GM18499 (cell line): ENCODE results near the gene KRTAP5-8.
"Not testable (repeated sequence)": the region's sequence is repeated elsewhere in the genome, so short reads cannot be mapped to it uniquely, and the experiment has no call there.

Experiments
- ATAC-seq: cut with Tn5 transposase; IDR thresholded peaks from one replicate; pipeline ENCODE4 v1.9.1; 2021; ENCODE audit warnings: moderate number of reproducible peaks; ENCODE audit not compliant: insufficient read depth, unreplicated experiment

KRTAP5-8 gene

DNA sequence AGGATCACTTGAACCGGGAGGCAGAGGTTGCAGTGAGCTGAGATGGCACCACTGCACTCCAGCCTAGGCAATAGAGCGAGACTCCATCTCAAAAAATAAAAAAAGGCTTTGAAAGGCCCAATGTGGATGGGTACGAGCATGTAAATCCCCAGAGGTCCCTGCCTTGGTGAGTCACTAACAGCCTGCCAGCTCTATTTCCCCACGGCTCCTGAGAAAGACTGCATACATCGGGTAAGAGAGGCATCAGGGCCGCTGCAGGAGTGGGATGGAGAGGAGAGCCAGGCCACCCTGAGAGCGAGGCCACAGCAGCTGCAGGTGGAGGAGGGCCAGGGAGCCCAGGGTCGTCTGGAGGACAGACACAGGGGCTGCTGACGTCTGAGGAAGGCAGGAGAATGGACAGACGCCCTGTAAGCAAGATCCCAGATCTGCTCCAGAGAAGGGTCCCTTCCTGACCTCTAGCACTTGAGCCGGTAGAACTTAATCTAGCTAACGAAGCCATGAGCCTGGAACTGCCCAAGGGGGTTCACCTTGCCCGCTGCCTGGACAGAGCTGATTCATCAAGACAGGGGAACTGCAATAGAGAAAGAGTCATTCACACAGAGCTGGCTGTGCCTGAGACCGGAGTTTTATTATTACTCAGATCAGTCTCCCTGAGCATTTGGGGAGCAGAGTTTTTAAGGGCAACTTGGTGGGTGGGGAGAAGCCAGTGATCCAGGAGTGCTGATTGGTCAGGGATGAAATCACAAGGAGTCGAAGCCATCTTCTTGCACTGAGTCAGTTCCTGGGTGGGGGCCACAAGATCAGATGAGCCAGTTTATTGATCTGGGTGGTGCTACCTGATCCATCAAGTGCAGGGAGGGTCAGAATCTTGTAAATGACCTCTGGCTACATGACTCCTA is 5.3 kb downstream of the KRTAP5-8 start:
- no peak for ATAC-seq

DNA sequence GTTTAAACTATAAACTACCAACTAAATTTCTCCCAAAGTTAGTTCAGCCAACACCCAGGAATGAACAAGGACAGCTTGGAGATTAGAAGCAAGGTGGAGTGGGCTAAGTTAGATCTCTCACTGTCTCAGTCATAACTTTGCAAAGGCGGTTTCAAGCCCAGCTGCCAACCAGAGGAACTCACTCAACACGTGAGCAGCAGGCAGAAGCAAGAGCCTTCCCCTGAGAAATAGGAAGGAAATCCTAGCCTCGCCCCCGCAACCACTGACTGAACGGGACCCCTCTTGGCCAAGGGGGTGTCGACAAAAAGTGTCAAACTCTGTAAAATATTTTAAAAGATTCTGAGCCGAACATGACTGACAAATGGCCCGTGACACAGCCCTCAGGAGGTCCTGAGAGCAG is 6.0 kb downstream of the KRTAP5-8 start:
- no peak for ATAC-seq

DNA sequence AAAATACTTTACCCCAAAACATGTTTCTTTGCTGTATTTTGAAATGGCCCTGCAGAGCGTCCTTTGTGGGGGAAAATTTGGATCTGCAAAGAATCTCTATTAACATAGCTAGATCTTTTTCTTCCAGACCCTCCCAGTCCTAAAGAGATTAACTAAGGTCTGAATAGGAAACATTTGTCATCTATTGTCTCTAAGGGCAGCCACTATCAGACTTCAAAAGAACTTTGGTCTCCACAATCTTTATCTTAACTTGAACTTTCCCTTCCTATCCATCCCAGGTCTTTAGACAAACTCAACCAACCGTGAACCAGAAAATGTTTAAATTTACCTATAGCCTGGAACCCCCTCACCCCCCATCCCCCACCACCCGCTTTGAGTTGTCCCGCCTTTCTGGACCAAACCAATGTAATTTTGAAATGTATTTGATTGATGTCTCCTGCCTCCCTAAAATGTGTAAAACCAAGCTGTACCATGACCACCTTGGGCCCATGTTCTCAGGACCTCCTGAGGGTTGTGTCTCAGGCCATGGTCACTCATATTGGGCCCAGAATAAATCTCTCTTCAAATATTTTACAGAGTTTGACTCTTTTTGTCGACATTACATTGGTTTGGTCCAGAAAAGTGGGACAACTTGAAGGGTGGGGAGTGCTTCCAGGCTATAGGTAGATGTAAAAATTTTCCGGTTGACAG is 6.8 kb downstream of the KRTAP5-8 start:
- no peak for ATAC-seq

DNA sequence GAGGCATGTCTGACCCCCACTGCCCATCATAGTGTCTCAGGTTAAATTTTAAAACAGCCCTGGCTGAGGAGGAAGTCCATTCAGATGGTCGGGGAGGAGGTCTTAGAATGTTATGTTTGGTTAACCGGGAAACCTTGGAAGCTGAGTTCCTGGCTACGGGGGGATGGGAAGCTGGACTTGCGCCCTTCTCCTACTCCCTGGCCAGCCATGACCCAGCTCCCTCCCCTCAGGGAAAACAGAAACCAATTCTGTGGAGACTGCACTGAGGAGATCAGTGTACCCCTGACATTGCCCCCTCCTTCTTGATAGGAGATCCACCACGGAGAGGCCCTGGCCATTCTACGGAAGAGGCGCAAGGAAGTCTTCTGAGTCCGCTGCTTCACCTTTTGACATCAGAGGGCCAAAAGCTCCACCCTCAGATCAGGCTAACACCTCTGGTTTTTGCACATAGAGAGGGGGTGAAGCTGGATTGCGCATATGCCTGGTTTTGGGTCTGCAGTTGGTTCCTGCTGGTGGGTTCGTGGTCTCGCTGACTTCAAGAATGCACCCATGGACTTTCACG is 7.7 kb downstream of the KRTAP5-8 start:
- no peak for ATAC-seq

DNA sequence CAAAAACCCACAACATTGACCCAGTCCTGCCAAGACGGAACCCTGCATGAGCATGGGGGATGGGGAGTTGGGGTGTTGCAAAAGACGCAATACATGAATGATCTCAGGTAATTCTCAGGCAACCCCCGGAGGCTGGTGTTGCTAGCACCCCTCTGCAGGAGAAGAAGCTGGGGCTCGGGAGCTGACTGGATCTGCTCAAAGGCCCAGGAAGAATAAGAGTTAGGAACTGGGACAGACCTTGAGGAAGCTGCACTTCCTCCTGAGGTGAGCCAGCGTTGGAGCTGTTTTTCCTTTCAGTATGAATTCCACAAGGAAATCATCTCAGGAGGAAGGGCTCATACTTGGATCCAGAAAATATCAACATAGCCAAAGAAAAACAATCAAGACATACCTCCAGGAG is 10.3 kb downstream of the KRTAP5-8 start, which contains the start of gene KRTAP5-9:
TSS of gene KRTAP5-9 (plus strand) at position 301 of the 400 bp plus-strand sequence. CDS start 238 bp downstream, outside the sequence.
- no peak for ATAC-seq

DNA sequence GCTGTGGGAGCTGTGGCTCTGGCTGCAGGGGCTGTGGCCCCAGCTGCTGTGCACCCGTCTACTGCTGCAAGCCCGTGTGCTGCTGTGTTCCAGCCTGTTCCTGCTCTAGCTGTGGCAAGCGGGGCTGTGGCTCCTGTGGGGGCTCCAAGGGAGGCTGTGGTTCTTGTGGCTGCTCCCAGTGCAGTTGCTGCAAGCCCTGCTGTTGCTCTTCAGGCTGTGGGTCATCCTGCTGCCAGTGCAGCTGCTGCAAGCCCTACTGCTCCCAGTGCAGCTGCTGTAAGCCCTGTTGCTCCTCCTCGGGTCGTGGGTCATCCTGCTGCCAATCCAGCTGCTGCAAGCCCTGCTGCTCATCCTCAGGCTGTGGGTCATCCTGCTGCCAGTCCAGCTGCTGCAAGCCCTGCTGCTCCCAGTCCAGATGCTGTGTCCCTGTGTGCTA is 10.9 kb downstream of the KRTAP5-8 start:
- ATAC-seq, result no peak

DNA sequence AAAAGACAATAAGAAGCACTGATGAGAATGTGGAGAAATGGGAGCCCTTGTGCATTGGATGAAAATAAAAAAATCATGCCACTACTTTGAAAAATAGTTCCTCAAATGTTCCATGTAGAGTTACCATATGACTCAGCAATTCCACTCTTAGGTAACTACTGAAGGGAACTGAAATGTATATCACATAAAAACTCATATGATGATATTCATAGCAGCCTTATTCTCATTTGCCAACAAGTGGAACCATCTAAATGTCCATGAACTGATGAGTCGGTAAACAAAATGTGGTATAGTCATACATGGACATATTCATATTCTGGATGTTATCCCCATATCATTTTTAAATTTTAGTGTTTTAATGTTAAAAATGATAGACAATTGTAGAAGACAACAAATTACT is 13.9 kb downstream of the KRTAP5-8 start:
- ATAC-seq, result no peak

DNA sequence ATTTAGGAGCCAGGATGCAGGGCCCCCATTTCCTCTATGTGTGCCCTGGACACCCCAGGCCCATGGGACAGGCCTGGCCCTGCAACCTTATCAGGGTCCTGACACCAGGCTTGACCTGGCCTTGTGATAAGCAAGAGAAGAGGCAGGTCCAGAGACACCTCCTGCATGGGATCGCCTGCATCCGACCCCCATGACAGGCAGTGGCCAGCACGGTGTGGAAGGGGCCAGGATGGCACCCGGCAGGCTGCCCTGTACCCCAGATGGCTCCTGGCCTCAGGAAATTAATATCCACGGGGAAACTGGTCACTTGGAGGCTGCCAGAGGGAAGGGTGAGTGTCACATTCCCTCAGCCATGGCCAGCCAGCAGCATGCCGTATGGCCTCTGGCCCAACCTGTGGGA is 17.2 kb downstream of the KRTAP5-8 start:
- ATAC-seq, result no peak

DNA sequence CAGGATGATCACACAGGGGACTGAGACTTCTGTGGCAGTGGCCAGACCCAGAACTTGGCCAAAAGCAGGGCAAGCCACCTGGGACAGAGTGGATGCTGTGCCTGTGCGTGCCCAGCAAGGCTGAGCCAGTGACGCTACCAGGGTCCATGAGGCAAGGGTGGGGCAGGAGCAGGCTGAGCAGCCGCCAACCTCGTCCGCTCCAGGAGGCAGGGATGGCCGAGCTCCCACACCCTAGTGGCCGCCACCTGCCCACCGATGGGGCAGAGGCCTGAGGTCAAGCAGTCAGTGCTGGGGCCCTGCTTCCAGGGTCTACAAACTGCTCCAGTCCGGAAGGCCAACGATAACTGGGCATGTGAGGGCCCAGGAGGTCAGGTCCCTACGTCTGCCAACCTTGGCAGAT is 17.7 kb downstream of the KRTAP5-8 start:
- ATAC-seq, result no peak

DNA sequence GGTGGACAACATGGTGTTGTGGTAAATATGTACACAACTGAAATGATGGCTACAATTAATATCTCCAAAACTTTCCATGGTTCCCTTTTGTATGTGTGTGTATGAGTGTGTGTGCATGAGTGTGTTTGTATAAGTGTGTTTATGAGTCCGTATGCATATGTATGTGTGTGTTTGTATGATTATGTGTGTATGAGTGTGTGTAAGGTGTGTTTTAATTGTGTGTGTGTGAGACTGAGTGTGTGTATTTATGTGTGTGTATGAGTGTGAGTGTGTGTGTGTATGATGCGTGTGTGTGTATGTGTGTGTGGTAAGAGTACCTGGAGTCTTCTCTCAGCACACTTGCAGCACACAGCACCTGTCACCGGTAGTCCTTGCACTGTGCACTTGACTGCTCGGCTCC is 18.2 kb downstream of the KRTAP5-8 start:
- ATAC-seq, result no peak

DNA sequence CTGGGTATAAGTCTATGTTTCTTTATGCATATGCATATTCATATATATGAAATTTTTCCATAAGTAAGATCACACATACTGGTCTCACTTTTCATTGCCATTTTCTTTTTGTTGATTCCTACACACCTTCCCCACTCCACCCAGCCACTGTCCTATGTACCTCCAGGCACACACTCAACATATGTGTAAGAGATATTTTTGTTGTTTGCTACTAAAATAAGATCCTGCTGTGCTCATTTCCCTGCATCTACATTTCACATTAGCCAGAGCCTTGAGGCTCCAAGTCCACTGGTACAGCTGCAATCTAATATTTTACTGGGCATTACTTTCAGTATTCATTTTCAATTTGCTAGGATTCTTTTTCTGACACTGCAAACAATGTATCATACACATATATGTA is 19.4 kb downstream of the KRTAP5-8 start:
- ATAC-seq, result no peak

DNA sequence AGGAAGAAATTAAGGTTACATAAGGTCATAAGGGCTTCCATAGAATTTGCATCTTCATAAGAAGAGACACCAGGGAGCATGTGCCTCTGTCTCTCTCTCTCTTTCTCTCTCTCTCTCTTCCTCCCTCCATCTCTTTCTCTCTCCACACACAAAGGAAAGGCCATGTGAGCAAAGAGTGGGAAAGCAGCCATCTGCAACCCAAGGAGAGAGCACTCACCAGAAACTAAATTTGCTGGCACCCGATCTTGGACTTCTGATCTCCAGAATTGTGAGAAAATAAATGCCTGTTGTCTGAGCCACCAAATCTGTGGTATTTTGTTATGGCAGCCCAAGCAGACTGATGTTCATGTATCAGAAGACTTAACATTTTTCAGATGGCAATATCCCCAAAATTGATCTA is 21.2 kb downstream of the KRTAP5-8 start:
- ATAC-seq, result no peak

DNA sequence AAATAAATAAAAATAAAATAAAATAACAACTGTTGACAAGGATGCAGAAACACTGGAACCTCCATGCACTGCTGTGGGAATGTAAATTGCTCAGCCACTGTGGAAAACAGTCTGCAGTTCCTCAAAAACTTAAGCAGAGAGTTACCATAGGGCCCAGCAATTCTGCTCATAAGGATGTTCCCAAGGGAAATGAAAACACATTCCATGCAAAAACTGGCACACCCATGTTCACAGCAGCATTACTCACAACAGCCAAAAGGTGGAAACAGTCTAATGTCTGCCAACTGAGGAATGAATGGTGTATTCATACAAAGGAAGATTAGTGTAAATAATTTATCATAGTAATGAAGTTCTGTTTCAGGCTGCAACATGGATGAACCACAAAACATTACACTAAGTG is 24.3 kb downstream of the KRTAP5-8 start:
- no peak for ATAC-seq

DNA sequence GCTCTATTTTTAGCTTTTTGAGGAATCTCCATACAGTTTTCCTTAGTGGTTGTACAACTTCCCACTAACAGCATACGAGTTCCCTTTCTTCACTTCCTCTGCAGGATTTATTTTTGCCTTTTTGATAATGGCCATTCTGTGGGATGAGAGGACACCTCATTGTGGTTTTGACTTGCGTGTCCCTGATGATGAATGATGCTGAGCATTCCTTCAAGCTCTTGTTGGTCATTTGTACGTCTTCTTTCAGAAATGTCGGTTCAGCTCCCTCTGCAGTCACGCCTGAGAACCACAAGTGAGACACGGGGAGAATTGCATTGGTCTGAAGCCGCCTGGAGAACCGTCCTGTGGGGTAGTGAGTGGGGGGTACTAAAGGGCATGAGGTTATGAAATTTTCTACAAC is 25.6 kb downstream of the KRTAP5-8 start:
- ATAC-seq, result no peak

DNA sequence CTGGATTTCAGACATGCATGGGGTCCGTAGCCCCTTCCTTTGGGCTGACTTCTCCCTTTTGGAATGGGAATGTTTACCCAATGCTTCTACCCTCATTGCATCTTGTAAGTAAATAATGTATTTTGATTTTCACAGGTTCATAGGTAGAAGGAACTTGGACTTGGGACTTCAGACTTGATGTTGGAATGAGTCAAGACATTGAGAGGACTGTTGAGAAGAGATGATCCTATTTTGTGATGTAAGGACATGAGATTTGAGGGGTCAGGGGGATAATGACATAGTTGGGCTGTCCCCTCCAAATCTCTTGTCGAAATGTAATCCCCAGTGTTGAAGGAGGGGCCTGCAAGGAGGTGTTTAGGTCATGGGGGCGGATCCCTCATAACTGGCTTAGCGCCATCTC is 26.6 kb downstream of the KRTAP5-8 start:
- ATAC-seq, result no peak

DNA sequence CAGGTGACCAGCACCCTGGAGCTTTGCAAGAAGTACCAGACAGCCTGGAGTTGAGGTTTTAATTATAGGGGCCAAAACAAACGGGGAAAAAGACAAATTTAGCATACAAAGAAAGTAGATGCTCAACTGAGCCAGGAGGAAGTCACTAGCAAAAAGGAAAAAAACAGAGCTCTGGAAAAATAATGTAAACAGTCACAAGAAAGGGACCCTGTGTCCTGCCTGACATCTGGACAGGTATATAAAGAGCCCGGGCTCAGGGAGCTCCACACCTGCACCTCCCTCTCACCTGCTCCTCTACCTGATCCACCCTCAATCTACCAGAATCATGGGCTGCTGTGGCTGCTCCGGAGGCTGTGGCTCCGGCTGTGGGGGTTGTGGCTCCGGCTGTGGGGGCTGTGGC is 27.4 kb downstream of the KRTAP5-8 start, which contains the start of gene KRTAP5-10:
TSS of gene KRTAP5-10 (plus strand) at position 301 of the 400 bp plus-strand sequence. CDS start at position 326, 25 bp downstream.
- ATAC-seq, result no peak

DNA sequence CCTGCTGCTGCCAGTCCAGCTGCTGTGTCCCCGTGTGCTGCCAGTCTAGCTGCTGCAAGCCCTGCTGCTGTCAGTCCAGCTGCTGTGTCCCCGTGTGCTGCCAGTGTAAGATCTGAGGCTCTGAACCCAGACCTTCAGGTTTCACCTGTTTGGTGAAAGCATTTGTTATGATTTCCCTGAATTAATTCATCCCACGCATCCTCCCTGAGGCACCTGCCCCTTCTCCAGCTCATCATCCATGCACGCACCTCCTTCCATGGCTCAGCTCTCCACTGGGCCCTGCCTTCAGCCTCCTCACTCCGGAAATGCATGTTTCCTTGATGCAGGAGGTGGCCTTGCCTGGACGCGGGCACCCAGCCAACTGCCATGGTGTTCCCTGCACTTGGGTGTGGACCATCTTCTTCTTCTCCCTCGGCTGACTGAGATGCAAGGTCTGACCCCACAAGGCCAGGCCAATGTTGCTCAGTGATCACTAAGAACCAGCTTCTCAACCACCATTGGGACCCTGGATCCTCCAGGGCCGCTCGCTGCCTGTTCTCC is 28.3 kb downstream of the KRTAP5-8 start:
- no peak for ATAC-seq

DNA sequence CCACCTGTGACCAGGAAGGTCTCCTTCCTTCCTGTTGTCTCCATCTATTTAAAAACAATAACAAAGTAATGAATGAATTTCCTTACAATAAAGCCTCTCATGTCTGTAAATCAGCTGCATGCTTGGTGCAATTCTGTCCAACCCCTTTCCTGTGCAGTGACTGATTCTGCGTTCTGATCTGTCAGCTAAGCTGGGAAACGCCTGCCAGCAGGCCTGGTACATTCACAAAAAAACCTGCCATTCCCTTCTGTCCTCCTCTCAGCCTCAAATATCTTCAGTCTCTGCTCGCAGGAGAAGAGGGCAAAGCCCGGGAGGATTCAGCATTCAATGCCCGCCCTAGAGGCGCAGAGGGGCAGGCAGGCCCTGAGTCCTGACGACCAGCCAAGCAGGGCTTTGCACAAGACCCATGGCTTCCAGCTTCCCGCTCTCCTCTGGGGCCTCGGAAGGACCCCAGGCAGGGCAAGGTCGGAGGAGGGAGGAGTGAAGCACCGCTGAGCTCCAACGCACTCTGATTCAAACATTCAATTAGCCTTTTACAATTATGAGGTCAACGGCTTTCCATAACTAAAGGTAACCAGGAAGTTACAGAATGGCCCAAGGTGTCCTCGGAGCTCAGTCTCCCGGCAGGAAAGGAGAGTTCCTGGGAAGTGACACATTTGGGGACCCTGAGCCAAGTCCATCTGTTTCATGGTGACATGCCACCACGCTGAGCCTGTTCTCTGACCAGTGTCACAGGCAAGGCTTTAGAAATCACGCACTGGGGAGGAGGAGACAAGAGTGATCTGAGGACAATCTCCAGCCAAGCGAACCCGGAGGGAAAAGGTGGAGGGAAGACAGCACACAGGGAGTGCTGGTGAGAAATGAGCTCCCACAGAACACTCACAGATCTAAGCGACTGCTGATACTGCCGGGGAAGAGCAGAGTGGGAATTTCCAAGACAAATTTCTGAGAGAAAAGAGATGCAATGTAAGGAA is 29.1 kb downstream of the KRTAP5-8 start:
- not testable (repeated sequence) for ATAC-seq

DNA sequence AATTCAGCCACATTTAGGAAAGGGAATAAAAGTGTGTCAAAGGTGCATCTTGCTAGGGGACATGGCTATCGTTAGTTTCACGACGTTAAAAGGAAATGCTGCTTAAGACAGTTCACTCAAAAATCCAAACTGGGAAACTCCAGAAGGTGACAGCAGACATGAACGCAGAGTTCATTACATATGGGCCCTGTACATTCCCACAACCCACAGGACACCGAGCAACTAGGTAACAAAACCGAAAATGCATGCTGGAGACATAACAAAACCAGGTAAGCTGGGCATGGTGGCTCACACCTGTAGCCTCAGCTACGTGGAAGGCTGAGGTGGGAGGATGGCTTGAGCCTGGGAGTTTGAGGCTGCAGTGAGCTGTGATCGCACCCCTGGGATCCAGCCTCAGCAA is 29.8 kb downstream of the KRTAP5-8 start:
- ATAC-seq, result not testable (repeated sequence)
